Measurements from ENCODE around the gene TSC22D3. TPM values are rescaled to one million over a fixed set of nuclear protein-coding genes. Genes with fewer than 3 reads are reported as not detected.
A peak's percentile ranks its signal among the peaks of the same experiment; 100 is the strongest.

TSC22D3 gene
- total RNA-seq, 1 experiment from 2014 or later, result 22.1 TPM

GRCh38 chrX:107730991-107731766 is 44.4 kb downstream of the TSC22D3 start:
- no peak for DNase-seq (ENCODE audit: low read depth)

DNA sequence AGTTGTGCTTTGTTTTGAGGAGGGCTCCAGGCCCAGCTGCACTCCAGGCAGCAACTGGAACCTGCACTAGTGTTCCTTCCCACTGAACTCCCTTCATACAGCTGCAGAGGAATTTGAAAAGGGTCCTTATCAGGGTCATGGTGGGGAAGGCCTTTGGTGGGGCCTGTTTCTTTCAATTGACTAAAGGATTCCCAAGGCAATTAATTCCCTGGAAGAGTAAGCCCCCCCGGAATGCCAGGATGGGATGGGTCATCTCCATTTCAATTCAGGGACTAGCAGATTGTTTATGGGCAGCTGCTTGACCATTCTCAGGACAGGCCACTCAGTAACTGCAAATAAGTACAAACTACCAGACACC is 45.3 kb downstream of the TSC22D3 start:
- DNase-seq (ENCODE audit: low read depth), result no peak

- no peak for DNase-seq (ENCODE audit: low read depth)
Measured at GRCh38 chrX:107729558-107730297, 45.9 kb downstream of the TSC22D3 start.

DNA sequence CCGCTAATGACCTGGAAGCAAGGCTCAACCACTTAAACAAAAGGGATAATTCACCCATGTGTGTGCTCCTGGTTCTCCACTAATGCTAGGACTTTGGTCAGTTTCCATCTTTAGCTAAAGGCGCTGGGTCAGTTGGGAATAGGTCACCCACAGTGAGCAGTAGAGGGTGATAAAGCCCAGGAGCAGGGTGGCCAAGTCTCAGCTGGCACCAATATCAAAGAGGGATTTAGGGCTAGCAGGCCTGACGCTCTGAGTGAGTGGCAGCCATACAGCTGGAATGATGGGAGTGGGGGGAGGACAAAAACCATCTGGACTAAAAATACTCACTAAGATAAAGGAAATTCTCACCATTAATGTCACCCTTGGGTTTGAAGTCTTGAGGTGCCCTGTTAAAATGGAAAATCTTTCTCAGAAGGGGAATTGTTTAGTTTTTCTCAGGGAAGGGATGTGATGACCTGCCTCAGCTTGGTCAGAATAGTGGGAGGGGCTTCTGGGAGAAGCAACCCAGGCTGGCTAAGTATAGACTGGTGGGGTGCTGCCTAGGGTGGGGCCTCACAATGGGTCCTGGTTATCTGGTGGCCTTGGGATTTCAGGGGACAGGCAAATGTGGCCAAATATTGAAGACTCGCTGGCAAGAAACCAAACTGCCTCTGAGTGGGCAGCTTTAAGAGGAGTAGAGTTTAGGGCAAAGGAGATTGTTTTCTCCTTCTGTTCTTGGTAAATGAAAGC is 47.1 kb downstream of the TSC22D3 start:
- DNase-seq (ENCODE audit: low read depth), result no peak

- DNase-seq (ENCODE audit: low read depth), result no peak
Measured at GRCh38 chrX:107726816-107727534, 48.6 kb downstream of the TSC22D3 start.

- DNase-seq (ENCODE audit: low read depth), result no peak
Measured at GRCh38 chrX:107725761-107726555, 49.6 kb downstream of the TSC22D3 start.

GRCh38 chrX:107724653-107725052 is 50.9 kb downstream of the TSC22D3 start:
- no peak for DNase-seq (ENCODE audit: low read depth)

- no peak for DNase-seq (ENCODE audit: low read depth)
Measured at GRCh38 chrX:107723511-107723910, 52.1 kb downstream of the TSC22D3 start.

DNA sequence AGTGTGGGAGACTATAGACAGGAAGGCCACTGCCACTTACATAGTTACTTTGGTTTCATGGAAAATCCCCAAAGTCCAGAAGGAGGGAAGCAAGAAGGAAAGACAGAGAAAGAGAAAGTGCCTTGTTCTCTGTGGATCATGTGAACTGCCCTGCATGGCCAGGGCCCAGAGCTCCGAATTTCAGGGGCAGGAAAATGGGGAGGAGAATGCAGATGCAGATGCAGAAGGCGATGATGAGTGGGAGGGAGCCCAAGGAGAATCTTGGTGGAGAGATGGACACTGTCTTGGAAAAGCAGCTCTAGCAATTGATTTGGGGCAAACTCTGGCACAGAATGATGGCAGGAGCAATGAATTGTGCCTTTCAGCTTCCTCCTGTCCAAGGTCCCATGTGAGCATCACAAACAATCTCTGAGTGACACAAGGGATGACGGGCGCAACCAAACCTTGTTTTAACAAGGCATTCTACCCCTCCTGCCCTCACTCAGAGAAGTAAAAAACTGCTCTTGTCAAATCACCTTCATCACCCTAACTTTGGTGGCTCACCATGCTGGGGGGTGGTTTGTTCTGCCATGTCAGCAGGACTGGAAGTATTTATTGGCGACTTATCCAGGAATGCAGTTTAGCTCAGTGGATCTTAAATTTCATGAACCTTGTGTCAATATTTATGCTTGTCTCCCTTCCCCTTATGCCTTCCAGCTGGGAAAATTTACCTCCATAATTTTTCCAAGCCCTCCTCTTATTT is 53.5 kb downstream of the TSC22D3 start:
- DNase-seq (ENCODE audit: low read depth), result no peak

GRCh38 chrX:107721318-107721717 is 54.3 kb downstream of the TSC22D3 start:
- DNase-seq (ENCODE audit: low read depth), result no peak

DNA sequence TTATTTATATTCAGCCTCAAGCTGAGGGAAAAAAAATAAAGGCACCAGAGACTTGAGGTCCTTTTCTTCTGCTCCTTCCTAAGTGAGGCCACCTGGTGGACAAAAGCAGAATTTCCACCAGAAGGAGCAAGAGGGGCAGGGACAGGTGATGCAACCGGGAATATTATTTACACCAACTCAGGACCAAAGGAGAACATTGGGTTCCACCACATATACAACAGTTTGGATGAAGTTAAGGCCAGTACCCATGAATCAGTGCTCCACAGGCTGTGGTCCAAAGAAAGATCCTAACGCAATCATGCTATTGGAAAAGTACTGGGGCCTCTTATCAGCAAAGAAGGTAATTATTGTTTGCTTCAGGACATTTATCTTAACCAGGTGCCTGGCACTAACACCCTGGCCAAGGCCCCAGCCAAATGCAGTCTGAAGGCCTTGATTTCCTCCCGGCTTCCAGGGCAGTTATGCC is 57.4 kb downstream of the TSC22D3 start:
- peak; percentile 54 for DNase-seq (ENCODE audit: low read depth)

- DNase-seq (ENCODE audit: low read depth), result peak; percentile 80
Measured at GRCh38 chrX:107716816-107717700, 58.5 kb downstream of the TSC22D3 start.

GRCh38 chrX:107716118-107716684 is 59.4 kb downstream of the TSC22D3 start:
- peak; percentile 30 for DNase-seq (ENCODE audit: low read depth)

GRCh38 chrX:107715331-107716117 is 60.1 kb downstream of the TSC22D3 start:
- DNase-seq (ENCODE audit: low read depth), result peak; percentile 15

DNA sequence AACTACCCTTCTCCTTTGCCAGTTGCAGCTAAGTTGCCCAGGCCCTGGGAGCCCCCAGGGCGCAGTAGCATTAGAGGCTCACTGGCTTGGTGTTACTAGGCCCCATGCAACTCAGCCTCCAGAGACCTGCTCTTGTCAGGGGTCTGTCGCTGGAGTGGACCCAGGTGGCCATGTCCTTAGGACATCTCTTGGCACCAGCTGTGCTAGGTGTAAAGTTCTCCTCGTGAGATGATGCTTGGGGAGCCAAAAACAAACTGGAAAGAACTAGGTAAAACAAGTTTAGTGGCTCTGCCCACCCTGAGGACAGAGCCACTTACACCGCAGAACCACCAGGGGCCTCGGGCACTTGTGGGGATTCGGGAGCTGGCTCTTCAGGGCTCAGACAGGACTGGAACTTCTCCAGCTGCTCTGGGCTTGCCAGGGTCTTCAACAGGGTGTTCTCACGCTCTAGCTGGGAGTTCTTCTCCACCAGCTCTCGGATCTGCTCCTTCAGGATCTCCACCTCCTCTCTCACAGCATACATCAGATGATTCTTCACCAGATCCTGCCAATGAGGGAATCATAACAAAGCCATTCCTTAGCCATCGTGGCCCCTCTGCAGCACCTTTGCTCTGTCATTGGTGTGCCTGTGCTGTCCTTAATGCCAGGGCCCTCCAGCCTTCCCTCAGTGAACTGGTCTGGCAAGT is 61.2 kb downstream of the TSC22D3 start:
- no peak for DNase-seq (ENCODE audit: low read depth)

- DNase-seq (ENCODE audit: low read depth), result no peak
Measured at GRCh38 chrX:107713543-107714205, 61.9 kb downstream of the TSC22D3 start.

DNA sequence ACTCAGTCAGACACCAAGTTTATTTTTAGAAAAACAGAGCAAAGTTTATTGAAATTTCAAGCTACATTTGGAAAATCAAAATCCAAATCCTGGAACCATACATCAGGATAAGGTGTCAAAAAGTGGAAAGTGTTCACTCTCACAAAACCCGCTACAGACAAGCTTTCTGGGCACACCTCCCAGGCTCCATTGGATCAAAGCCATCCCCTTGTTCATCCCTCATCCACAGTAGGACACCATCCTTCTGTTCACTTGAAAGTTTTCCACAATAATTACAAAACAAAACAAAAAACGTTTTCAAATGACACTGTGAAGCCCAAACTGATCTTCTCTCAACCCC is 62.4 kb downstream of the TSC22D3 start:
- no peak for DNase-seq (ENCODE audit: low read depth)
